ACHN (cell line): Measurements from ENCODE around the gene SSBP4.
A peak's percentile ranks its signal among the peaks of the same experiment; 100 is the strongest.
"Not testable (repeated sequence)": the region's sequence is repeated elsewhere in the genome, so short reads cannot be mapped to it uniquely, and the experiment has no call there.

Experiments
- DNase-seq: peaks from one replicate; pipeline ENCODE4 v3.0.0-alpha.2; 2015
- in situ Hi-C: cut with HindIII; loops from 2 replicates; pipeline ENCODE4 v1.10.0; 2017; ENCODE audit warnings: low sequenced_read_pairs, low pct_ligation_motif_present, low pct_unique_long_range_greater_than_20kb

Gene SSBP4

DNA sequence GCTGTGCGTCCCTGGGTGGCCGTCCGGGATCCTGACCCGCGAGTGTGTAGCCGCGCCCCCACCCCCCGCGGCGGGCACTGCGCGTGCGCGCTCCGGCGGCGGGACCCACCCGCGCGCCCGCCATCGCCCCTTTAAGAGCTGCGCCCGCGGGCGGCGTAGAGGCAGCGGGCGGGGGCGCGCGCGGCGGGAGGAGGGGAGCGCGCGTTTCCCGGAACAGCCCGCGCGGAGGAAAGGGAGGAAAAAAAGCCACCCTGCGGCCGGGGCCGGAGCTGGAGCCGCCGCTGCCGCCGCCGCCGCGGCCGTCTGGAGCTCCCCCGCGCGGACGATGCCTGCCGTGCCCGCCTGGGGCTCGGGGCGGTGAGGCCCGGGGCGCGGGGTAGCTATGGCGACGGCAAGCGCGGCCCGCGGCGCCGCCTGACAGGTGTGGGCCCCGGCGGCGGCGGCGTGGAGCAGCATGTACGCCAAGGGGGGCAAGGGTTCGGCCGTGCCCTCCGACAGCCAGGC is at the start of gene SSBP4:
Gene SSBP4, plus strand, starts transcription at position 204 of the 504 bp plus-strand sequence. Its CDS starts 251 bp downstream, at position 455.
- in situ Hi-C loops, result no loop called here
- DNase-seq, result peak; percentile 76

DNA sequence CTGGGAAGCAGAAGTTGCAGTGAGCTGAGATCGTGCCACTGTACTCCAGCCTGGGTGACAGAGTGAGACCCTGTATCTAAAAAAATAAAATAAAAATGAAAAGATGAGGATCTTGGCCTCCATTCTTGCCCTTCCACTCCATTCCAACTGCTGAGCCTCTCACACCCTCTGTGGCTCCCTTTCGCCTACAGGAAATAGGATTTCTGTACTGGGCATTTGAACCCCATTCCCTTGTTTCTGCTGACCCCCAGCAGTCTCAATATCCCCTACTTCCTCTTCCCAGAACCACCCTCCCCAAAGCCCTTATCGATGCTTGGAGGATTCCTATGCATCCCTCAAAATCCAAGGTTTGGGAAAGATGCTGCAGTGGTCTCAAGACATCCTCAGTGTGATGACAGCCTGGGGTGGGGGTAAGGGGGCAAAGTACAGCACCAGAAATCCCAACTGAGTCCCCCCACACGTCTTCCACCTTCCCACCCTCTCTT is 45.7 kb upstream of the SSBP4 start:
- in situ Hi-C loops, result no loop called here
- DNase-seq, result no peak

DNA sequence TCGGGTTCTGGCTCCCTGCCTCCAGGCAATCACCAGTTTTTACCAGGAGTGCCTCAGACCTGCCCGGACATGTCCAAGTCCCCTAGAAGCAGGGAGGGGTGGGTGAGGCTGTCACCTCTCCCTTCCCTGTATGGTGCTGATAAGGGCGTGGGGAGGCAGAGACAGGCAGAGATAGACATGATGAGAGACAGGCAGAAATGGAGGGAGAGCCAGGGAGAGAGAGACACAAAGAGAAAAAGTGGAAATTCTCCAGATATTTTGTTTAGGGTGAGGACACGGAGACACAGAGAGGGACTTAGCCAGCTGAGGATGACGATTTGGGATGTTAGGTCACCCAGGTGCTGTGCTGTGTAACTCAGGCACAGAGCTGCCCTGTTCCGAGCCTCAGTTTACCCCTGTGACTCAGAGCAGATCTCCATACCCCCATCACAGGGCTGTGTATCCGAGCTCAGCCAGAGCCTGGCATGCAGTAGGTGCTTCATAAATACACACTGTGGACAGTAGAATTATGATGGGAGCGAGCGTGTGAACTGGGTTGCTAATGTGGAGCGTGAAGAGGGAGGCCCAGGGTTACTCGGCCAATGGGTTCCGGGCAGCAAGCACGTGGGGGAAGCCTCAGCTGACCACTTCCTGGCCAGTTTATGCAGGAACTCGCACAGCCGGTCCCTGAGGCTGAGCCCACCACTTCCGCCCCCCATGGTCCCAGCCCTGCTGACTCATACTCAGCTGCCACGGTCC is 45.1 kb upstream of the SSBP4 start:
- DNase-seq, result peak; percentile 98
- in situ Hi-C loops, result no loop called here

DNA sequence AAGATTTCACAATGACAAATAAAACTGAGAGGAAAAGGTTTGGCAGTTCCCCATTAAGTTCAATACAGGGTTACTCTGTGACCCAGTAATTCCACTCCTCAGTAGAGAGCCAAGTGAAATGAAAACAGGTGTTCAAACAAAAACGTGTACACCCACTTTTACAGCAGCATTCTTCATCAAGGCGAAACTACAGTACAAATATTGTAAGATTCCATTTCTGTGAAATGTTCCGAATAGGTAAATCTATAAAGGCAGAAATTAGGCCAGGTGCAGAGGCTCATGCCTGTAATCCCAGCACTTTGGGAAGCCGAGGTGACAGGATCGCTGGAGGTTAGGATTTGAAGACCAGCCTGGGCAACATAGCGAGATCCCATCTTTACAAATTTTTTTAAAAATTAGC is 42.2 kb upstream of the SSBP4 start:
- no peak for DNase-seq
- in situ Hi-C loops, result no loop called here

DNA sequence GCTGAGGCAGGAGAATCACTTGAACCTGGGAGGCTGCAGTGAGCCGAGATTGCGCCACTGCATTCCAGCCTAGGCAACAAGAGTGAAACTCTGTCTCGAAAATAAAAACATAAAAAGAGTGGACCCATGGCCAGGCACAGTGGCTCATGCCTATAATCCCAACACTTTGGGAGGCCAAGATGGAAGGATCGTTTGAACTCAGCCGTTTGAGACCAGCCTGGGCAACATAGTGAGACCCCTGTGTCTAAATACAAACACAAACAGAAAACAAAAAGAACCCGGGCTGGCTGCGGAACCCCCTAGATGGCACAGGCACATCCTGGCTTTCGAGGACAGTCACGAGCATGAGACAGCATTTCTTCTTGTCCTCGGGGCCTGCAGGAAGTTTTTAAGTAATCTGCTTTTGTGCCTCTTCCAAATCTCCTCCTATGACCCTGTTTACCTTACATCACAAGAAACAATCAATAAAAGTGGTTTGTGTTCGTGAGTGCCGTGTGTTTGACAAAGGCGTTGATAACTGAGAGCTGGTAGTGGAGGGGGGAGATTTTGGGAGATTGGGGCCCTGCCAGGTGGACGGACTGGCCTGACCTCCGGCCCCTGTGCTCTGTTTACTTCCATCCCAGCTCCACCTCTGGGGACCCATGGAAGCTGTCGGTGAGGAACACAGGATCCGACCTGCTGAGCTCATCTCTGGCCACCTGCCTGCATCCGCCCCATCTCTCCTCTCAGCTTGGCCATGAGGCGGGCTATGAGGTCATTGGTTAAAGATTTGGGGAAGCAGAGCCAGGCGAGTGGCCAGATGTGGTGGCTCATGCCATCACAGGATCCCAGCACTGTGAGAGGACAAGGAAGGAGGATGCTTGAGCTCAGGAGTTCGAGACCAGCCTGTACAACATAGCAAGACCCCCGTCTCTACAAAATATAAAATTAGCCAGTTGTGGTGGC is 39.1 kb upstream of the SSBP4 start:
- in situ Hi-C loops, result no loop called here
- peak; percentile 90 for DNase-seq

DNA sequence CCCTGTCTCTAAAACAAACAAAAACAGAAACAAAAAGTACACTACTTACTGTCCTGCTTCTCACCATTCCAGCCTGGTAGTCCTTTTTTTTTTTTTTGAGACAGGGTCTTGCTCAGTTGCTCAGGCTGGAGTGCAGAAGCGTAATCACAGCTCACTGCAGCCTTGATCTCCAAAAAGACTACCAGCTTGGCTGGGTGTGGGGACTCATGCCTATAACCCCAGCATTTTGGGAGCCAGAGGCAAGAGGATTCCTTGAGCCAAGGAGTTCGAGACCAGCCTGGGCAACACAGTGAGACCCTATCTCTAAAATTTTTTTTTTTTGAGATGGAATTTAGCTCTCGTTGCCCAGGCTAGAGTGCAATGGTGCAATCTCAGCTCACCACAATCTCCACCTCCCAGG is 38.4 kb upstream of the SSBP4 start:
- DNase-seq, result no peak
- in situ Hi-C loops, result no loop called here

DNA sequence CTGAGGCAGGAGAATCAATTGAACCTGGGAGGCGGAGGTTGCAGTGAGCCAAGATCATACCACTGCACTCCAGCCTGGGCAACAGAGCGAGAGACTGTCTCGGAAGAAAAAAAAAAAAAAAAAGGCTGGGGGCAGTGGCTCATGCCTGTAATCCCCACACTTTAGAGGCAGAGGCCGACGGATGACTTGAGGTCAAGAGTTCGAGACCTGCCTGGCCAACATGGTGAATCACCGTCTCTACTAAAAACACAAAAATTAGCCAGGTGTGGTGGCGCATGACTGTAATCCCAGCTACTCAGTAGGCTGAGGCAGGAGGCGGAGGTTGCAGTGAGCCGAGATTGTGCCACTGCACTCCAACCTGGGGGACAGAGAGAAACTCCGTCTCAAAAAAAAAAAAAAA is 35.6 kb upstream of the SSBP4 start:
- DNase-seq, result peak; percentile 44
- in situ Hi-C loops, result not testable (repeated sequence)

DNA sequence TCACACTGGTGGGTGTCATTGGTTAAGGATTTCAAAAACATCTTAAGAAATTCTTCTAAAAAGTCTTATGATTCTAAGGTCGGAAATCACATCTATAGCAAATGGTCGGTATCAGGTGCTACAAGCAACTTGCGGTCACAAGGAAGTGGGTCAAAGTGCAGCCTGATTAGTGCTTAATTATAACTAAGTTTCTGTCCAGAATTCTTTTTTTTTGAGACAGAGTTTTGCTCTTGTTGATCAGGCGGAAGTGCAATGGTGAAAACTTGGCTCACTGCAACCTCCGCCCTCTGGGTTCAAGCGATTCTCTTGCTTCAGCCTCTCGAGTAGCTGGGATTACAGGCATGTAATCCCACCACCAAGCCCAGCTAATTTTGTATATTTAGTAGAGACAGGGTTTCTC is 34.4 kb upstream of the SSBP4 start:
- in situ Hi-C loops, result no loop called here
- DNase-seq, result no peak

DNA sequence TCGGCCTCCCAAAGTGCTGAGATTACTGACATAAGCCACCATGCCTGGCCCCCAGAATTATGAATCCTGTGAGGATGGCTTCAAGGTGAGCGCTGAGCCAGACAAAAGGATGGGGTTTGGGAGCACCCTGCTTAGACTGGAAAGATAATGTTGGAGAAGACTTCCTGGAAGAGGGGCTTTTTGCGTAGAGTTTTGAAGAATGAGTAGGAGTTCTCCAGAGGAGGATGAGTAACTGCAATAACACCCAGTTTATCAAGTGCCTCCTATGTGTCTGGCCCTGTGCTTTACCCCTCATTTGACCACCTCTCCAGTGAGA is 33.9 kb upstream of the SSBP4 start:
- no peak for DNase-seq
- in situ Hi-C loops, result no loop called here

DNA sequence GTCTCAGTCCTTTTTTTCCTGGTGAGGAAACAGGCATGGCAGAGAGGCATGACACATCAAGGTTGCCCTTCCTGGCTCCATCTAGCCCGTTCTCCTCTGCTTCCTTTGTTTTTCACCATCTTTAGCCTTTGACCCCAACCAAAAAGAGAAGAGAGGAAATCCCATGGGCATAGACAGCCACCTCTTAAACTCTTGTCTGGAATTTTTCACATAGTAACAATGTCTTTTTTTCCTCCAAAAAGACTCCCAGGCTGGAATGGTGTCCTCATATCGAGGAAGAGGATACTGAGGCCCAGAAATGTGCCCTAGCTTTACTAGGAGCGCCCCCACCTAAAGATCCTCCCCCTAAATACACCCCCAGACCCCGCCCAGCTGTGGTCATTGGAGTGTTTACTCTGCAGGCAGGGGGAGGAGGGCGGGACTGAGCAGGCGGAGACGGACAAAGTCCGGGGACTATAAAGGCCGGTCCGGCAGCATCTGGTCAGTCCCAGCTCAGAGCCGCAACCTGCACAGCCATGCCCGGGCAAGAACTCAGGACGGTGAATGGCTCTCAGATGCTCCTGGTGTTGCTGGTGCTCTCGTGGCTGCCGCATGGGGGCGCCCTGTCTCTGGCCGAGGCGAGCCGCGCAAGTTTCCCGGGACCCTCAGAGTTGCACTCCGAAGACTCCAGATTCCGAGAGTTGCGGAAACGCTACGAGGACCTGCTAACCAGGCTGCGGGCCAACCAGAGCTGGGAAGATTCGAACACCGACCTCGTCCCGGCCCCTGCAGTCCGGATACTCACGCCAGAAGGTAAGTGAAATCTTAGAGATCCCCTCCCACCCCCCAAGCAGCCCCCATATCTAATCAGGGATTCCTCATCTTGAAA is 33.3 kb upstream of the SSBP4 start, which contains the start of gene GDF15:
Gene GDF15, plus strand, starts transcription at position 484 of the 868 bp plus-strand sequence. Its CDS starts 32 bp downstream, at position 516.
- DNase-seq, result peak; percentile 94
- in situ Hi-C loops, result no loop called here

DNA sequence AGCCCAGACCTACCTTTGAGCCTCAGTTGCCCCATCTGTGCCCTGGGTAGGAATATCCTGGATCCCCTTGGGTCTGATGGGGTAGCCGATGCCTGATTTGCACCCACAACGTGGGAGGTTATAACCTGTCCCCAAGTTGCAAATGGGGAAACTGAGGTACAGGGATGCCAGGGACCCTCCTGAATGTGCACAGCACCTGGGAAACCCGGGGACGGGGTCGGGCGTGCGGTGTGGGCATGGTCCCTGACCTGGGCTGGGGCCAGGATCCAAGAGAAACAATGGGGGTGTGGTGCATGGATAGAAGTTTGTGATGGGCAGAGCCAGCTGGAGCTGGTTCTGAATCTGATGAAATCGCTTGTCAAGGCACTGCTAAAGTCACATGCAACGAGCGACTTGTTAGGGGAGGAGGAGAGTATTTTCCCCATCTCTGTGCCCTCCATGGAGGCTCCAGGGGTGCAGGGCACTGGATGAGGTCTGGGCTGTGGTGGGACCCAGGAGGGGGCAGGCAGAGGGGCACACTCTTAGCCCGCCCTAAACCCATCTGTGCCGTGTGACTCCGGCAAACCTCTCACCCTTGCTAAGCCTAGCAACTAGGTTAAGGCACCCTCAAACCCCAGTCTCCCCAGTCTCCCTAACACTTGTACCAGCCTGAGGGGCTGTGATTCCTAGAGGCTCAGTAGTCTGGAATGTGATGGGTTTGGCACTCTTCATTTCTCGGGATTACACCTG is 32.5 kb upstream of the SSBP4 start:
- DNase-seq, result no peak
- in situ Hi-C loops, result no loop called here

DNA sequence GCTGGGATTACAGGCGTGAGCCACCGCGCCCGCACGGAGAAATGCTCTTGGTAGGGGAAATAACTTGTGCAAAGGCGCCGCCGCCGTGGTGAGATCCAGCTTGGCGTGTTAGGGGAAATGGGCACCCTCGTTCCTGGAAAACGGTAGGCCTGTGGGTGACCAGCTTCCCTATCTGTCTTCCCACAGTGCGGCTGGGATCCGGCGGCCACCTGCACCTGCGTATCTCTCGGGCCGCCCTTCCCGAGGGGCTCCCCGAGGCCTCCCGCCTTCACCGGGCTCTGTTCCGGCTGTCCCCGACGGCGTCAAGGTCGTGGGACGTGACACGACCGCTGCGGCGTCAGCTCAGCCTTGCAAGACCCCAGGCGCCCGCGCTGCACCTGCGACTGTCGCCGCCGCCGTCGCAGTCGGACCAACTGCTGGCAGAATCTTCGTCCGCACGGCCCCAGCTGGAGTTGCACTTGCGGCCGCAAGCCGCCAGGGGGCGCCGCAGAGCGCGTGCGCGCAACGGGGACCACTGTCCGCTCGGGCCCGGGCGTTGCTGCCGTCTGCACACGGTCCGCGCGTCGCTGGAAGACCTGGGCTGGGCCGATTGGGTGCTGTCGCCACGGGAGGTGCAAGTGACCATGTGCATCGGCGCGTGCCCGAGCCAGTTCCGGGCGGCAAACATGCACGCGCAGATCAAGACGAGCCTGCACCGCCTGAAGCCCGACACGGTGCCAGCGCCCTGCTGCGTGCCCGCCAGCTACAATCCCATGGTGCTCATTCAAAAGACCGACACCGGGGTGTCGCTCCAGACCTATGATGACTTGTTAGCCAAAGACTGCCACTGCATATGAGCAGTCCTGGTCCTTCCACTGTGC is 30.9 kb upstream of the SSBP4 start:
- no peak for DNase-seq
- in situ Hi-C loops, result no loop called here

DNA sequence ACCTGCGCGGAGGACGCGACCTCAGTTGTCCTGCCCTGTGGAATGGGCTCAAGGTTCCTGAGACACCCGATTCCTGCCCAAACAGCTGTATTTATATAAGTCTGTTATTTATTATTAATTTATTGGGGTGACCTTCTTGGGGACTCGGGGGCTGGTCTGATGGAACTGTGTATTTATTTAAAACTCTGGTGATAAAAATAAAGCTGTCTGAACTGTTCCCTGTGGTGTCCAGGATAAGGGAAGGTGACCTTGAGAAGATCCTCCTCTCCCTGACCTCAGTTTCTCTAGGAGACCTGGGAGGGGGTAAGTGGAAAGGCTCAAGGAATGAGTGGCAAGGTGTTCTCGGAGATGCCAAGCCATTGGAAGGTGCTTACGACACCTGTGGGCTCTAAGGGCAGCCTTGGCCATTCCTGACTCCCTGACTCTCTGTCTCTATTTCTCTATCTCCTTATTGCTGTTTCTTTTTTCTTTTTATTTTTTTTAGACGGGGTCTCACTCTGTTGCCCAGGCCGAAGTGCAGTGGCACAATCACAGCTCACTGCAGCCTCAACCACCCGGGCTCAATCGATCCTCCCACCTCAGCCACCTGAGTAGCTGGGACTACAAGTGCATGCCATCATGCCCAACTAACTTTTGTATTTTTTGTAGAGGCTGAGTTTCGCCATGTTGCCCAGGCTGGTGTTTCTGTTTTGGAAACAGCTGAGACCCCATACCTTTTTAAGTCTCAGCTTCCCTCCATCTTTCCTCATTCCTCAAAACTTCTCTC is 30.1 kb upstream of the SSBP4 start:
- in situ Hi-C loops, result no loop called here

DNA sequence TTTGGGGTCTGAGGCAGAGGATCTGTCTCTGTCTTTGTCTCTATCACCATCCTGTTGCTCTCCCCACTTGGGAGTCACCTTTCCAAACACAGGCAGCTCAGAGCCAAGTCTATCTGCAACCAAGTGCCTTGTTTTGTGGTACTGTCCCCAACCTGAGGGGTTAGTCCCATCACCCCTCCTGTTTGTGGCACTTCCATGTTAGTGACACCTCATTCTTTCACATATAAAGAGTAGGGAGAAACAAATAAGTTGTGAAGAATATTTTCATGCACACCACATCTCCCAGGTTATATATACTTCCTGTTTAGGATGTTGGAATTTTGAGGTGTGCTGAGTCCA is 29.5 kb upstream of the SSBP4 start:
- in situ Hi-C loops, result no loop called here
- no peak for DNase-seq

More for the DNA sequence above, 30.1 kb upstream of the SSBP4 start:
- DNase-seq, result no peak

DNA sequence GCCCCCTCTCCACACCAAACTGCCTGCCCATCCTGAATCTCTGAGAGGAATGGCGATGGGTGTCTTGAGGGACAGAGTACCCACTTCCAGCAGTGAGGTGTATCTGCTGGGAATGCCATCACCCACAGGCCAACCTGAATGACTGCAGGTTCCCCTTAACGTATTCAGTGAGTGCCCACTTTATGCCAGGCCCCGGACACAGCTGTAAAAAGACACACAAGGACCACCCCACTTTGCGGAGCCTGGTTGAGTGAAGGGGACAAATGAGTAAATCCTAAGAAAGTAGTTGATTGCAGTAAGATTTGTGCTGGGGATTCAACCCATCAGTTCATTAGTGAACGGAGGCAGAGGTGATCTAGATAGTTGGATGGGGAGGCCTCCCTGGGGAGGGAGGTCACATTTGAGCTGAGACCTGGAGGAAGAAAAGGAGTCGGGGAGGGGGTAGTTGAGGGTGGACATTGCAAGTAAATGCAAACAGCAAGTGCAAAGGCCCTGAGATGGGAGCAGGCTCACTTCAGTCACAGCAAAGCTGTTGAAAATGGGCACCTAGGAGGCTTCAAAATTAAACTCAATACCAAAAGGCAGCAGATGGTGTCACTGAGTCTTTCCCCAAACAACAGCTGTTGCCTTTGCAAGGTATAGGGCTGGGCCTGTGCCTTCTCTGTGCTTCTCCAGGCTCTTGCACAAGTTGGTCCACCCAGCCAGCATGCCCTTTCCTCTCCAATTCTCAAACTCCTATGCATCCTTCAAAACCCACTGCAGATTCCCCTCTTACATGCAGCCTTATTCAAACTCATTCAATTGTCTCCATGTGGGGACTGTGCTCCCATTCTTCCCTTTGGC is 28.9 kb upstream of the SSBP4 start:
- peak; percentile 73 for DNase-seq
- in situ Hi-C loops, result no loop called here
